Measurements from ENCODE around the gene KLHL3. TPM values are rescaled to one million over a fixed set of nuclear protein-coding genes. Genes with fewer than 3 reads are reported as not detected.

KLHL3 gene
- total and polyA plus RNA-seq, 2 donors (not counting 3 experiments of a cell fraction or from before 2014, with no cell fraction given), result 8.8 to 13.6 TPM

DNA sequence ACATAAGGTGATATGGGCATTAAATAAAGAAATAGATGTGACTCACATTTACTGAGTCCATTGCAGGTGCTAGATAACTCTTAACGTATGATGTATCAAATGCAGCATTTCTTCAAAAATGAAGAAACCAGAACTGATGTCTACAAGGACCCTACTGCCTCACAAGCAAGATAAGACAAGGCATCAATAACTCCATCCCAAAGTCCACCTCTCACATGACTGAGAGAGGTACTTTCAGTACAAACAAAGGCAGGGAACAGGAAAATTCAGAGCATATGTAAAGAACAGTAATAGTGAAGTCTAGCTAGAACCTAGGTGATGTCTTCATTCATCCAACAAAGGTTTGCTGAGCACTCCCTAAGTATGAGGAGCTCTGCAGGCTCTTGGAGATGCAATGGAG is 54.7 kb downstream of the KLHL3 start:
- no peaks in the 10 kb centered on the region for H3K9me3 ChIP-seq (replicated peaks; ENCODE audit: control insufficient read depth, insufficient read depth, low read length)
- TF ChIP-seq POLR2A (IDR thresholded peaks at IDR 0.05; ENCODE audit: low read depth, low read length) (no peak), EZH2 (IDR thresholded peaks at IDR 0.05; ENCODE audit: borderline replicate concordance, low read depth, low read length, severe bottlenecking) (no peak), JUN (IDR thresholded peaks at IDR 0.05; ENCODE audit: borderline replicate concordance, insufficient read depth, insufficient read length, low read depth) (no peak), FOS (IDR thresholded peaks at IDR 0.05; ENCODE audit: borderline replicate concordance, insufficient read depth, low read length) (no peak), MYC (IDR thresholded peaks at IDR 0.05; ENCODE audit: low read depth, low read length) (no peak), GATA2 (IDR thresholded peaks at IDR 0.05; ENCODE audit: insufficient read depth, insufficient read length, low read depth, low read length) (no peak), POLR2AphosphoS5 (IDR thresholded peaks at IDR 0.05; ENCODE audit: insufficient read depth, low read depth, low read length) (no peak), CTCF (IDR thresholded peaks at IDR 0.05; ENCODE audit: extremely low read depth in 1 of 2, insufficient read depth in 1 of 2, low read depth in 1 of 2, low read length in 2 of 2) (no peak)
- TF ChIP-seq, protein P1, sequence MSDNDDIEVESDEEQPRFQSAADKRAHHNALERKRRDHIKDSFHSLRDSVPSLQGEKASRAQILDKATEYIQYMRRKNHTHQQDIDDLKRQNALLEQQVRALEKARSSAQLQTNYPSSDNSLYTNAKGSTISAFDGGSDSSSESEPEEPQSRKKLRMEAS (IDR thresholded peaks at IDR 0.05; ENCODE audit: insufficient read depth, insufficient read length), result no peak
- peaks cover 0 to 11% of the 10 kb centered on the region in 2 experiments for H3K36me3 ChIP-seq (ENCODE audit: control insufficient read depth in 2 of 2, extremely low read depth in 1 of 2, insufficient read depth in 2 of 2, low read length in 2 of 2)
- BruUV-seq (replicated peaks), result no TSS peak
- intact Hi-C loops (cut with micrococcal nuclease) (no loop called here), dilution Hi-C loops (cut with MboI; ENCODE audit: extremely low pct_ligation_motif_present, low sequenced_read_pairs) (no loop called here)
- POLR2A ChIA-PET, result no interaction called here
- FAIRE-seq (no peak), DNase-seq (ENCODE audit: low read depth, low spot score) (no peak)
- no peak overlapping the region for H3K4me2 ChIP-seq (ENCODE audit: insufficient read depth, low read length)
- H4K20me1 ChIP-seq (replicated peaks; ENCODE audit: control insufficient read depth, extremely low read depth, insufficient read depth, low read length), result no peaks in the 10 kb centered on the region
- no peak overlapping the region for H3K27ac ChIP-seq (ENCODE audit: insufficient read depth, low read depth, low read length)
- CTCF ChIA-PET, result interaction anchor here (3.3 kb wide), 1 partner anchor 15 kb away, joined by 18 read pairs; no protein-coding TSS in a partner anchor
- no peak overlapping the region for H3K4me3 ChIP-seq (replicated peaks in 1 of 3; ENCODE audit: insufficient read depth in 1 of 3, low read depth in 1 of 3, low read length in 3 of 3)
- no peaks in the 10 kb centered on the region for H3K9me1 ChIP-seq (replicated peaks; ENCODE audit: control insufficient read depth, extremely low read depth, insufficient read depth, low read length)
- no peak overlapping the region for H2AFZ ChIP-seq (ENCODE audit: low read depth, low read length)
- H3K4me1 ChIP-seq (ENCODE audit: control insufficient read depth, extremely low read depth, insufficient read depth, low read length), result peaks cover 15% of the 10 kb centered on the region
- no peaks in the 10 kb centered on the region for H3K79me2 ChIP-seq (ENCODE audit: control insufficient read depth, insufficient read depth, low read length)
- no peaks in the 10 kb centered on the region for H3K27me3 ChIP-seq (ENCODE audit: control insufficient read depth in 2 of 2, insufficient read depth in 2 of 2, low read length in 2 of 2)
- no peak overlapping the region for H3K9ac ChIP-seq (replicated peaks; ENCODE audit: extremely low read depth, insufficient read depth, low read length)

Measured in endothelial cell of umbilical vein (primary cell).